DMS114 treated with DMSO at 0.1 percent for 48 hours (cell line): ENCODE measurements around the gene SLC15A3.

Experiments used
- DNase-seq: peaks from one replicate; lab custom pipeline; 2025; ENCODE audit not compliant: unreplicated experiment; lab: John Stamatoyannopoulos, UW

Gene SLC15A3

DNA sequence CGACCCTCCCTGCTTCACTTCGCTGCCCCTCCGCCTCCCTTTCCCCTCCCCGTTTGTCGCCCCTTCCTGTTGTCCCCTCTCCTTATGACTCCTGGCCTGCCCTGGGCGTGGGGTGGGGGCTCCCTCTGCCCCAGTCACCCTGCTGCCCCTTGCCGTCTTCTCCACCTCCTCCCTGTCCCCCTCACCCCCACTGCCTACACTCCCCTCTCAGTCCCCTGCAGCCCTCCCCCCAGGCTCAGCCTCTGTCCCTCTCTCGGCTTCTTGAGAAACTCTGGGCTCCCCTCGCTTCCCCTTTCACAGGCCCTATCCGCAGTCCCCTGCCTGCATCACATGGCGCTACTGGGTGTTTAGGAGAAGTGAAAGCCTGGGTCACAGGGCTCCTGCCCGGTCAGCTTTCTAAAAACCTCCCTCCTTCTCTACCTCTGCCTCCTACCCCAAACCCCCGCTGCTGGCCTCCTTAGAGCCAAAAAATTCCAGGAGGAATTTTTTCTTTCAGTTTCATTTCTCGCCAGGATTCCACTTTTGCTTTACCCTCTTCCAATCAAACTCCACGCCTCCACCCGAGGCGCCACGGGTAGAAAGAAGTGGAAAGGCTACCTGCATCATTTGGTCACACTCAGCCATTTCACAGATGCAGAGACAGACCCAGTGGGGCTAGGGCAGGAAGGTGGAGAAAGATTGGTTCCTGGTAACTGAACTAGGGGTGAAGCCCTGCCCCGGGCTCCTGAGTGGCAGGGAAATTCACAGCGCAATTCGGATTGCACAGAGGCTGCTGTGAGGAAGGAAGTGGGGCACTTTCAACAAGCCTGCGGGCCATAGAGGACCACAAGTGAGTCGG lies at the start of gene SLC15A3:
Gene SLC15A3, minus strand, starts transcription at position 273 of the 838 bp plus-strand sequence. CDS start 625 bp downstream, outside the sequence.
- DNase-seq: no peak

GRCh38 chr11:61000426-61000825 lies 48.5 kb upstream of the SLC15A3 start:
- no peak for DNase-seq

DNA sequence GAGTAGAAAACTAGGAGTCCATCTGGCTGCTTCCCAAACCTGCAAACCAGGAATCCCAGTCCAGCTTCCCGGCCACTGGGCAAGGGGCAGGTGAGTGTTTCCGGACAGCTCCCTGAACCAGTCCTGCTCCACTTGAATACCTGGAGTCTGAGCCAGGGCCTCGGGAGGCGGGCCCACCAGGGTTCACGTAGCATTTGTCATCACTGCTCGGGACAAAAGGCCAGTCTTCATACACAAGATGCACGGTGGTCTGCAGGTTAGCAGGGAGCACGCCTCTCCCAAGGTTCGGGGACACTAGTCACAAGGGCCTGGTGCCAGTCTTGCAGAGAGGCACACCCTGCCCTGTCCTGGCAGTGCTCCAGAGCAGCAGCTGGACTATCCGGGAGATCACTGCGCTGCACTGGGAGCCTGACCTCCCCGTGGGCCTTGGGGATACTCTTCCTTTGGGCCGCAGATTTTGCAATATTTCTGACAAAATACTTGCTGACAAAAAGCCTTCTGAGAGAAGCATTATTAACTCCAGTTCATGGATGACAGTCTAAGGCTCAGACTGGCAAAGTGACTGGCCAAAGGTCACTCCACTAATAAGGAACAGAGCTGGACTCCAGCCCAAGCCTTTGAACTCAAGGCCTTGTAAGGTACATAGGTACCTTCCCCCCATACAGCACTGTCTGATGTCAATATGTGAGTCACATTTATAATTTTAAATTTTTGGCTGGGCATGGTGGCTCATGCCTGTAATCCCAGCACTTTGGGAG lies 44.6 kb upstream of the SLC15A3 start:
- DNase-seq: no peak

DNA sequence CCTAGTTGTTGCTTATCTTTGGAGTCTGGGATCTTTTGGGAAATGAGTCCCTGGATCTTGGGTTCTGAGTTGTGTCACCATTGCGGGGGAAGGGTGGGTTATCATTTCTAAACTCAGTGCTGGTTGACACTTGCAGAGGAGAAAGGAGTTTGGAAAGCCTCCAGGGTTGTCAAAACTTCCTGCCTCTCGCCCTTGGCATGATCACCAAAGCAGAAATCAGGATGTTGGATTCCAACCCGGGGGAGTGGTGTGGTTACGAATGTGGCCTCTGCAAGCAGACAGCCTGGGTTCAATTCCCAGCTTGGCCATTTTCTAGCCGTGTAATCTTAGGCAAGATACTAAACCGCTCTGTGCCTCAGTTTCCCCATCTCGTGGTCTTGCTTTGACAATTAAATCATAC lies 43.8 kb upstream of the SLC15A3 start:
- no peak for DNase-seq

GRCh38 chr11:60994541-60995080 lies 42.6 kb upstream of the SLC15A3 start:
- DNase-seq: no peak

- DNase-seq: no peak
These were observed 41.6 kb upstream of the SLC15A3 start for GRCh38 chr11:60993615-60994014.

- no peak for DNase-seq
These were observed 41.0 kb upstream of the SLC15A3 start for GRCh38 chr11:60992842-60993409.

DNA sequence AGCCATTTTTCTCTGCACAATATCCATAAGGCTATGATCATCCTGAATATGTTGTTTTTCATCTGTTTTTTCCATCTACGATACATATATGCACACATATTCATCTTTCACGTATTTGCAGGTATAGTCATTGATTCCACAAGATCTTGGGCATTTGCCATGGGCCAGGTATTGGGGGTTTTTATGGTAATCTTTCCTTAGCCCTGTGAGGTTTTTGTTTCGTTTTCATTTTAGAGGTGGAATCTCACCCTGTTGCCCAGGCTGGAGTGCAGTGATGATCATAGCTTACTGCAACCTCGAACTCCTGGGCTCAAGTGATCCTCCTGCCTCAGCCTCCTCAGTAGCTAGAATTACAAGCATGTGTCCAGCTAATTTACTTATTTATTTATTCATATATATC lies 39.5 kb upstream of the SLC15A3 start:
- no peak for DNase-seq

DNA sequence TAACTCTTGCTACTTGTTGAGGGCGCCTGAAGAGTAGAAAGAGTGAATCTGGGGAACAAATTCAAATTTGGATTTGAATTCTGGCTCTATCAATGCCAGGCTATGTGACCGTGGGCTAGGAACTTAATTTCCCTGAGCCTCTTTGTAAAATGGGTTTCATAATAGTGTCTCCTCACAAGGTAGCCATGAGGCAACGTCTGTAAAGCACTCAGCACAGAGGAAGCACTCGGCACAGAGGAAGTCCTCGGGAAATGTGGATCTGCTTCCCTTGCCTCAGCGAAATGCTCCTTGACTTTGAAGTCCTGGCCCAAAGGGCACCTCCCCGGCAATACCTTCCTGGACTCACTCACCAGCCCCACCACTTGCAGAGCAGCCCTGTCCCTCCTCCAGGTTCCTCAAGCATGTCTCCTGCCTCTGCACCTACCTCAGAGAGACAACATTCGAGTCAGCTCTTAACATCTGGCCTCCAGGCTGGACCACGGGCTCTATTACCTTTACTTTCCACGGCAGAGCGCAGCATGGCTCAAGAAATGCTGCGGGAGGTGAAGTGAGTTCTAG lies 37.2 kb upstream of the SLC15A3 start:
- DNase-seq: no peak

- DNase-seq: no peak
These were observed 36.7 kb upstream of the SLC15A3 start for GRCh38 chr11:60988658-60989057.

DNA sequence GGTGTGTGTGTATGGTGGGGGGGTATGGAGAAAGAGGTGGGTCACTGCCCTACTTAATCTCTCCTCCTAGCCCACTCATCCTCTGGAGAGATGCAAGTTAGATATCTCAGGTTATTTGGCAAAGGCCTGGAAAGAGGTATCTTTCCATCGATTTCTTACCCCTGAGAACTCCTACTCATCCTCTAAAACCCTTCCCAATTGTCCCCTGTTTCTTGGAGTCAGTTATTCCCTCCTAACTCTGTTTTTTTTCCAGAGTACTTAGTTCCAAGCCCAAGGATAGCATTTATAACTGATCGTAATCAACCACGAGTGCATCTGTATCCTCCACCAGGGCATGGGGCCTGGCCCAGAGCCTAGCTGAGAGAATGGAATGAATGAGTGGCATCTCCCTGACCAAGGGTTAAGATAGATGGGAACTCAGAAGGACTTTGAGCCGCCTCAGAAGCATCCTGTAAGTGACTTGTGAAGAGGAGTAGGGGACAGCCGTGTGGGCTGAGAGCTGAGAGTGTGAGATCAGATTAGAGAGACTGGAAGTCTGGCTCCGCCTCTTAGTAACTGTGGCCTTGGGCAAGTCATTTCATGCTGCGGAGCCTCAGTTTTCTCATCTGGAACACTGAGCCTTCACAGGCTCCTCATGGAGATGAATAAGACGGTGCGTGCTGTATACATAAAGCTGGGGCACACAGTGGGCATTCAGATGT lies 35.8 kb upstream of the SLC15A3 start:
- no peak for DNase-seq

DNA sequence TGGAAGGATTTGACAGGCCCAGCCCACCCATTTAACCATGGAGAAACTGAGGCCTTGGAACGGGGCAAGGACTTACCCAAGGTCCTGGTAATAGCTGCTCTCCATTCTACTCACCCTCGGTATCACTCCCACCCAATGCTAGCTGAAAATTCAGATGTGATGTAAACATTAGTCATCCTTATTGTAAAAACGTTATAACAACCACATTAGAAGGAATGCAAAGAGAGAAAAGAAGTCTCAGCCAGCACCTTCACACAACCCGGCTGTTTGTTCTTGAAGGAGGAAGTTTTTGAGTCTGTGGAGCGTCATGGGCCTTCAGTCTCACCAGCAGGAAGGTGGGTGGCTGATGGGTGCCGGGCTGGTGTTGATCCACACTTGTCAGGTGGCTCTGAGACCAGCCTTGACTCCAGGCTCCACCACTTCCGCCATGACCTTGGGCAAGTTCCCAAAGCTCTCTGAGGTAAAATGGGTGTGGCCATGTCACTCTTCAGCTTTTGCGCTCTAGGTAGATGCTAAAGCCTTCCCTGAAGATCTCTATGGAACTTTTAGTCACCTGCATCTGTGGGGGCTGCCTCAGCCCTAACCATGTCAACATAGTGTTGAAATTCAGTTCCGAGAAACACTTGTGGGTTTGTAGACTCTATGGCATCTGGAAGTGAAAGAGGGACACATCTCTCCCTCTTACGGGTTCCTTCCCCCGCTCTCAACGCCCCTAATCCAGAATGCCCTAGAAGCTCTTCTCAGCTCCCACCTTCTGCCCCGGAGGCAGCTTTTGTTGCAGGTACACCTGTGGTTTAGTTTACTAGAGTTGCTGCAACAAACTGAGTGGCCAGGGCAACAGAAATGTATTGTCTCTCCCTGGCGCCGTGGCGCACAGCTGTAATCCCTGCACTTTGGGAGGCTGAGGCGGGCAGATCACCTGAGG lies 34.3 kb upstream of the SLC15A3 start:
- no peak for DNase-seq

- no peak for DNase-seq
These were observed 33.5 kb upstream of the SLC15A3 start for GRCh38 chr11:60985501-60985900.

DNA sequence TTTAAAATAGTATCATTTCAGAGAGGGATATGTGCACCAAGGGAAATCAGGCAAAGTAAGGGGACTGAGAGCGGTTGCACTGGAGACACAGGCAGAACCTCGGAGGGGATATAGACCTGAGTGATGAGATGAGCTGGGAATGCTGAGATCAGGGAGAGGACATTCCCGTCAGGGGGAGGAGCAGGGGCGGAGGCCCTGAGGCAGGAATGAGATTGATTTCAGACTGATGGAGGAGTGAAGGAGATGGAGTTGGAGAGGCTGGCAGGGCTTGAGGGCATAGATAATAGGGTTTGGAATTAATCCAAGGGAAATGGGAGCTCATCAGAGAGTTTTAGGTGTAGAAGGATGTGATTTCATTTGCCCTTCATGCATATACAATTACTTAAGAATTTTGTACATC lies 32.7 kb upstream of the SLC15A3 start:
- DNase-seq: no peak

DNA sequence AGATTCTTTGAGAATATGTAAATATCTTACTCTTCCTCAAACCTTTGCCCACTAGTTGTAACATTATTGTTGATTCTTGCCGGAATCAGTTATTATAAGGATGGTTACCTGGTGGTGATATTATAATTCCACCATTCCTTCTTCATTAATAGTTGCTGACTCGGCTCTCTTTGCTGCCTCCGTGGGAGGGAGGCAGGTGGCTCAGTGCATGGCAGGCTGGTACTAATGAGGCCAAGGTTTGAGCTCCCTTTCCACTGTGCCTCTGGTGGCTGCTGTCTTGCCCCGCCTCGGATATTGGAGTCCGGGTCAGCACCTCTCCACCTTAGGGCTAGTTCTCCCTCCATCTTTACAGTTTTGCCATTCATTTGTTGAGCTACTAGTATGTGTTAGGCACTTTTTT lies 32.2 kb upstream of the SLC15A3 start:
- no peak for DNase-seq

DNA sequence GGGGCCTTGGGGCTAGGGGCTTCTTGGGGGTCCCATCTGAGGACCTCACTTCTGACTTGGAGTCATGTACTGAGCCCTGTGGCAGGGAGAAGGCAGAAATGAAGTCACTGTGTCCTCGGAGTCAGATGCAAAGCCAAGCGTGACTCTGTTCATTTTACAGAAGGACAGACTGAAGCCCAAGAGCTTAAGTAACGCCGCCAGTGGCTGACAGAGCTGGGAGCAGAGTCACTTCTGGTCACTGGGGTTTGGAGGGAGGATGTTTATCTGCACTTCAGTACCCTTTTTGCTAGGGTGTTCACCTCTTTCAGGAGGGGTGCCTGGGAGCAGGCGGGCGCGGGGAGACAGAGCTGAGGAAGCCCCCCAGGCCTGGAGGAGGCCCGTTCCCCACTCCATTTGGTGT lies 30.2 kb upstream of the SLC15A3 start:
- DNase-seq: no peak

GRCh38 chr11:60981515-60981914 lies 29.5 kb upstream of the SLC15A3 start:
- DNase-seq: no peak

DNA sequence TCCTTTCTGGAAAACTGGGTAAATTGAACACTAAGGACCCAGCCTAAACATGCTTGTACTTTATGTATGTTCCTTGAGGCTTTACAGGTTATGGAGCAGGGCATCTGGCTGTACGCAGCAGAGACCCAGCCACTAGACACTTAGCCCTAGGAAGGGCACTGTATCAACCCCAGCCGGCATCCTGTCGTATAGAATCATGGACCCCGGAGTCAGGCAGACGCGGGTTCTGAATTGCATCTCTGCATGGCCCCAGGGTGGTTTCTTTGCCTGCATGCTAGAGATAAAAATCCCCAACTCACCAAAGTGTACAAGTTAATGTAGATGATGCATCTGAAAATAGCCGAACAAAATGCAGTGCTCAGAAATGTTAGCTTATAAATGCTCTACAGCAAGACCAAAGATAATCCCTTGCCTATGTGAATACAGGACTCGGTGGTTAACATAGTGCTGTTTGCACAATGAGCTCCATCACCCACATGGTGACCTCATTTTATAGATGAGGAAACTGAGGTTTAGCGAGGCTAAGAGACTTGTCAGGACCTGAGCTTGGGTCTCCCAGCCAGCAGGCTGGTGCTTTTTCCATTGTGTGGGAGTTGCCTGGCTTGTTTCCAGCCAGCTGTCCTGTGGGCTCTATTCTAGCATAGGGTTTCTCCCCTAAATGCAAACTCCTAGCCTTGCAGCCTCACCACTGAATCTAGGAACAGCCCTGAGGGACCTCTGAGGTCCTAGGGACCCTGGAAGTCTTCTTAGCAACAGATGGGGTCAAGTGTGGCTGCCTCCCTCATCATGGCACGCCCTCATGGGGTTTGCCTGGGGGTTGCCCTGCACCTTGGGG lies 26.8 kb upstream of the SLC15A3 start:
- no peak for DNase-seq

GRCh38 chr11:60977836-60978235 lies 25.9 kb upstream of the SLC15A3 start:
- DNase-seq: no peak
